GM12878 (cell line): ENCODE measurements around the gene ROBO1. TPM values are rescaled to one million over a fixed set of nuclear protein-coding genes. Genes with fewer than 3 reads are reported as not detected.

ENCODE experiments used
- ATAC-seq: fragments of 200-7000 bp; cut with Tn5 transposase; 3 replicates; pipeline ENCODE4 v1.9.1; 2020; ENCODE audit warnings: mild to moderate bottlenecking, moderate library complexity
- BruUV-seq: library from RNA; stranded (reverse); fragments of 400-500 nt; replicated peaks from 2 replicates; lab custom pipeline; 2021; lab: Mats Ljungman, UMichigan
- CTCF ChIA-PET: fragments of 300-600 bp; sonication (Branson Sonifier 250); formaldehyde crosslinking; extraction: SDS; loops from one replicate; lab custom pipeline; 2021; ENCODE audit warnings: inconsistent platforms; lab: Yijun Ruan, JAX
- POLR2A ChIA-PET: fragments of 350-600 bp; formaldehyde crosslinking; extraction: SDS; loops from one replicate; lab custom pipeline; 2021; ENCODE audit warnings: inconsistent platforms; lab: Charles Lee
- RAD21 ChIA-PET: fragments of 300-600 bp; sonication (Branson Sonifier 250); formaldehyde crosslinking; loops from one replicate; lab custom pipeline; 2023; ENCODE audit warnings: antibody characterized with exemption; ENCODE audit not compliant: unreplicated experiment; lab: Charles Lee
- SMC1A ChIA-PET: fragments of 300-600 bp; sonication (Branson Sonifier 250); formaldehyde crosslinking; loops from one replicate; lab custom pipeline; 2023; ENCODE audit not compliant: unreplicated experiment, uncharacterized antibody; lab: Charles Lee
- DNase-seq: peaks from one replicate; pipeline ENCODE4 v3.0.0-alpha.2; 2011; ENCODE audit warnings: low read depth, low spot score
- FAIRE-seq: peaks from 3 replicates; lab custom pipeline; 2011; peaks lifted over from hg19 to GRCh38; lab: Jason Lieb, UNC
- H2AFZ ChIP-seq: 2 replicates; pipeline ENCODE4 v1.6.0; 2011; ENCODE audit warnings: low read depth, low read length, control low read depth; ENCODE audit not compliant: control insufficient read depth
- H3K27ac ChIP-seq: 2 replicates; pipeline ENCODE4 v1.5.1; 2011; ENCODE audit warnings: control low read depth; ENCODE audit not compliant: control insufficient read depth, insufficient read depth
- H3K27me3 ChIP-seq, 2 experiments: replicated peaks in 1 of 2; 2 replicates each; pipeline versions ENCODE4 v1.6.0 to v1.6.1; 2011; ENCODE audit warnings: low read length in 1 of 2; ENCODE audit not compliant: control insufficient read depth in 2 of 2, insufficient read depth in 2 of 2
- H3K36me3 ChIP-seq, 2 experiments: 2 replicates each; pipeline ENCODE4 v1.5.1; 2011; ENCODE audit warnings: low read length in 1 of 2; ENCODE audit not compliant: control insufficient read depth in 2 of 2, insufficient read depth in 2 of 2
- H3K4me1 ChIP-seq: 2 replicates; pipeline ENCODE4 v1.6.1; 2011; ENCODE audit warnings: mild to moderate bottlenecking, low read length, moderate library complexity, mixed read lengths; ENCODE audit not compliant: control insufficient read depth, insufficient read depth
- H3K4me2 ChIP-seq: 2 replicates; pipeline ENCODE4 v1.6.0; 2011; ENCODE audit warnings: control low read depth; ENCODE audit not compliant: control insufficient read depth, insufficient read depth
- H3K4me3 ChIP-seq: fragments of 200-600 bp; sonication (generic); 2 replicates; pipeline ENCODE4 v1.5.1; 2016
- H3K79me2 ChIP-seq: 2 replicates; pipeline ENCODE4 v1.6.0; 2011; ENCODE audit warnings: low read length; ENCODE audit not compliant: control insufficient read depth, insufficient read depth
- H3K9ac ChIP-seq: 2 replicates; pipeline ENCODE4 v1.8.0; 2011; ENCODE audit warnings: low read length, control low read depth, mixed read lengths; ENCODE audit not compliant: control insufficient read depth, insufficient read depth
- H3K9me3 ChIP-seq: replicated peaks from 3 replicates; pipeline ENCODE4 v1.5.1; 2011; ENCODE audit warnings: mild to moderate bottlenecking, low read length; ENCODE audit not compliant: control insufficient read depth, insufficient read depth
- H4K20me1 ChIP-seq: 2 replicates; pipeline ENCODE4 v1.6.0; 2011; ENCODE audit not compliant: control insufficient read depth, insufficient read depth
- IRF3 ChIP-seq: fragments of 450-650 bp; IDR thresholded peaks from 2 replicates; pipeline ENCODE4 v1.6.1; 2014; ENCODE audit warnings: mild to moderate bottlenecking
- RAD51 ChIP-seq: fragments of 450-650 bp; IDR thresholded peaks from 2 replicates; pipeline ENCODE4 v1.6.1; 2016; ENCODE audit warnings: moderate library complexity, mild to moderate bottlenecking, inconsistent platforms
- ZBTB40 ChIP-seq: fragments of 450-650 bp; IDR thresholded peaks from 2 replicates; pipeline ENCODE4 v1.6.1; 2016; ENCODE audit warnings: mild to moderate bottlenecking, moderate library complexity, borderline replicate concordance
- WGBS: methylation state at CpG from one replicate; pipeline ENCODE4 v1.1.6; 2016; ENCODE audit warnings: low lambda C conversion rate; ENCODE audit not compliant: insufficient replicate concordance, insufficient coverage; ENCODE audit errors: missing lambda C conversion rate; 5-methylcytosine and 5-hydroxymethylcytosine counted together
- in situ Hi-C: fragments of 300-500 bp; cut with MboI; formaldehyde crosslinking; loops from 9 replicates; pipeline ENCODE4 v1.14.3; 2018; ENCODE audit warnings: mixed read lengths
- intact Hi-C: fragments of 100-400 bp; cut with micrococcal nuclease; formaldehyde crosslinking; loops from one replicate; pipeline ENCODE4 v1.14.2; 2022; ENCODE audit not compliant: unreplicated experiment
- polyA plus RNA-seq, 11 experiments: library from polyadenylated mRNA; depleted of rRNA in 4 of 11; unstranded in 6 of 11; stranded (reverse) in 5 of 11; fragments of >200 nt; fragmentation: Nextera tagmentation in 4 of 11; fragmentation: Illumina TruSeq in 1 of 11; extraction: Ambion mirVana in 4 of 11; extraction: Trizol in 1 of 11; gene quantifications; 1 replicate in 1 of 11; 2 replicates in 10 of 11; pipeline versions ENCODE4 v1.2.1 to v1.2.3, GENCODE V29; 2011 to 2016; ENCODE audit warnings: inconsistent platforms in 2 of 11, missing spikeins in 2 of 11, low read depth in 1 of 11
- total RNA-seq, 4 experiments: library from RNA; depleted of rRNA in 3 of 4; stranded (reverse); fragments of >200 nt in 3 of 4; fragmentation: Illumina TruSeq in 1 of 4; extraction: Trizol in 1 of 4; gene quantifications; 2 replicates each; pipeline versions ENCODE4 v1.2.1 to v1.2.3, GENCODE V29; 2013 to 2021
- TF ChIP-seq, protein P1 (sequence below): IDR thresholded peaks from 2 replicates; pipeline ENCODE4 v1.6.1; 2012; ENCODE audit warnings: improper control_type of control experiment, low read depth, low read length; ENCODE audit not compliant: insufficient replicate concordance
- TF ChIP-seq, protein P2 (sequence below): fragments of 150-350 bp; IDR thresholded peaks from 2 replicates; pipeline ENCODE4 v1.6.1; 2016; ENCODE audit warnings: low read depth, low read length

Gene ROBO1
- total and polyA plus RNA-seq, 10 of the 15 experiments (the other 5 are each of a cell fraction or from before 2014, with no cell fraction given) = 0.29 to 46.5 (median 1.2) TPM

DNA sequence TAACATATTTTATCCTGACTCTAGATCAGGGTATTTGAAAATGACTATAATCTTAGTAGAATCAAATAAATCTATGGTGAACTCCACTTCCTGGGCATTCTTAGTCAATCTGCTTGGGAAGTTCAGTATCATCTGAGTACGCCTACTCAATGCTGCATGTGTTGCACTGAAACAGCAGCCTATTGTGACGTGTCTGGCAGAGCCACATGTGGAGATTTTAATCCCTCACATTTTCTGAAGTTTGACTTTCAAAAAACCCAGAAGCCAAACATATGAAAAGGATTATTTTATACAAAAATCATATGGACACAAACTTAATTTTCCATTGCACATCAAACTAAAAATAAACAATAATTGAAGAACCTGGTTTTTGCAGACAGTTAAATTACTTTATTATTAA, 798.3 kb downstream of the ROBO1 start:
- no peaks in the 10 kb centered on the region for H3K27me3 ChIP-seq
- ChIA-PET RAD21 (interaction anchor here (1.0 to 1.2 kb wide), 4 partner anchors 8 to 64 kb away, joined by 3 to 6 read pairs (median 3); no protein-coding TSS in a partner anchor), POLR2A (no interaction called here), SMC1A (interaction anchor here (0.9 to 1.2 kb wide), 2 partner anchors 10 to 40 kb away, joined by 3 to 4 read pairs; no protein-coding TSS in a partner anchor), CTCF (interaction anchor here (1.3 kb wide), 1 partner anchor 8 kb away, joined by 4 read pairs; no protein-coding TSS in a partner anchor)
- H3K4me1 ChIP-seq = no peaks in the 10 kb centered on the region
- H3K4me2 ChIP-seq = no peak overlapping the region
- WGBS = 54% methylated on average over 2 of the region's 2 CpGs
- H4K20me1 ChIP-seq = no peaks in the 10 kb centered on the region
- no peak overlapping the region for H3K9ac ChIP-seq
- in situ Hi-C loops (no loop called here), intact Hi-C loops (no loop called here)
- BruUV-seq = no TSS peak
- H3K9me3 ChIP-seq = no peaks in the 10 kb centered on the region; the same call in 2 of the 3 replicates
- no peaks in the 10 kb centered on the region for H3K36me3 ChIP-seq
- H3K79me2 ChIP-seq = no peaks in the 10 kb centered on the region
- FAIRE-seq (no peak), ATAC-seq (no peak), DNase-seq (no peak)
- no peak overlapping the region for H3K4me3 ChIP-seq
- no peak overlapping the region for H2AFZ ChIP-seq
- H3K27ac ChIP-seq = no peak overlapping the region
- TF ChIP-seq ZBTB40 = no peak
- TF ChIP-seq, protein P1, sequence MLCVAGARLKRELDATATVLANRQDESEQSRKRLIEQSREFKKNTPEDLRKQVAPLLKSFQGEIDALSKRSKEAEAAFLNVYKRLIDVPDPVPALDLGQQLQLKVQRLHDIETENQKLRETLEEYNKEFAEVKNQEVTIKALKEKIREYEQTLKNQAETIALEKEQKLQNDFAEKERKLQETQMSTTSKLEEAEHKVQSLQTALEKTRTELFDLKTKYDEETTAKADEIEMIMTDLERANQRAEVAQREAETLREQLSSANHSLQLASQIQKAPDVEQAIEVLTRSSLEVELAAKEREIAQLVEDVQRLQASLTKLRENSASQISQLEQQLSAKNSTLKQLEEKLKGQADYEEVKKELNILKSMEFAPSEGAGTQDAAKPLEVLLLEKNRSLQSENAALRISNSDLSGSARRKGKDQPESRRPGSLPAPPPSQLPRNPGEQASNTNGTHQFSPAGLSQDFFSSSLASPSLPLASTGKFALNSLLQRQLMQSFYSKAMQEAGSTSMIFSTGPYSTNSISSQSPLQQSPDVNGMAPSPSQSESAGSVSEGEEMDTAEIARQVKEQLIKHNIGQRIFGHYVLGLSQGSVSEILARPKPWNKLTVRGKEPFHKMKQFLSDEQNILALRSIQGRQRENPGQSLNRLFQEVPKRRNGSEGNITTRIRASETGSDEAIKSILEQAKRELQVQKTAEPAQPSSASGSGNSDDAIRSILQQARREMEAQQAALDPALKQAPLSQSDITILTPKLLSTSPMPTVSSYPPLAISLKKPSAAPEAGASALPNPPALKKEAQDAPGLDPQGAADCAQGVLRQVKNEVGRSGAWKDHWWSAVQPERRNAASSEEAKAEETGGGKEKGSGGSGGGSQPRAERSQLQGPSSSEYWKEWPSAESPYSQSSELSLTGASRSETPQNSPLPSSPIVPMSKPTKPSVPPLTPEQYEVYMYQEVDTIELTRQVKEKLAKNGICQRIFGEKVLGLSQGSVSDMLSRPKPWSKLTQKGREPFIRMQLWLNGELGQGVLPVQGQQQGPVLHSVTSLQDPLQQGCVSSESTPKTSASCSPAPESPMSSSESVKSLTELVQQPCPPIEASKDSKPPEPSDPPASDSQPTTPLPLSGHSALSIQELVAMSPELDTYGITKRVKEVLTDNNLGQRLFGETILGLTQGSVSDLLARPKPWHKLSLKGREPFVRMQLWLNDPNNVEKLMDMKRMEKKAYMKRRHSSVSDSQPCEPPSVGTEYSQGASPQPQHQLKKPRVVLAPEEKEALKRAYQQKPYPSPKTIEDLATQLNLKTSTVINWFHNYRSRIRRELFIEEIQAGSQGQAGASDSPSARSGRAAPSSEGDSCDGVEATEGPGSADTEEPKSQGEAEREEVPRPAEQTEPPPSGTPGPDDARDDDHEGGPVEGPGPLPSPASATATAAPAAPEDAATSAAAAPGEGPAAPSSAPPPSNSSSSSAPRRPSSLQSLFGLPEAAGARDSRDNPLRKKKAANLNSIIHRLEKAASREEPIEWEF = no peak
- no peak for TF ChIP-seq RAD51
- TF ChIP-seq, protein P2, sequence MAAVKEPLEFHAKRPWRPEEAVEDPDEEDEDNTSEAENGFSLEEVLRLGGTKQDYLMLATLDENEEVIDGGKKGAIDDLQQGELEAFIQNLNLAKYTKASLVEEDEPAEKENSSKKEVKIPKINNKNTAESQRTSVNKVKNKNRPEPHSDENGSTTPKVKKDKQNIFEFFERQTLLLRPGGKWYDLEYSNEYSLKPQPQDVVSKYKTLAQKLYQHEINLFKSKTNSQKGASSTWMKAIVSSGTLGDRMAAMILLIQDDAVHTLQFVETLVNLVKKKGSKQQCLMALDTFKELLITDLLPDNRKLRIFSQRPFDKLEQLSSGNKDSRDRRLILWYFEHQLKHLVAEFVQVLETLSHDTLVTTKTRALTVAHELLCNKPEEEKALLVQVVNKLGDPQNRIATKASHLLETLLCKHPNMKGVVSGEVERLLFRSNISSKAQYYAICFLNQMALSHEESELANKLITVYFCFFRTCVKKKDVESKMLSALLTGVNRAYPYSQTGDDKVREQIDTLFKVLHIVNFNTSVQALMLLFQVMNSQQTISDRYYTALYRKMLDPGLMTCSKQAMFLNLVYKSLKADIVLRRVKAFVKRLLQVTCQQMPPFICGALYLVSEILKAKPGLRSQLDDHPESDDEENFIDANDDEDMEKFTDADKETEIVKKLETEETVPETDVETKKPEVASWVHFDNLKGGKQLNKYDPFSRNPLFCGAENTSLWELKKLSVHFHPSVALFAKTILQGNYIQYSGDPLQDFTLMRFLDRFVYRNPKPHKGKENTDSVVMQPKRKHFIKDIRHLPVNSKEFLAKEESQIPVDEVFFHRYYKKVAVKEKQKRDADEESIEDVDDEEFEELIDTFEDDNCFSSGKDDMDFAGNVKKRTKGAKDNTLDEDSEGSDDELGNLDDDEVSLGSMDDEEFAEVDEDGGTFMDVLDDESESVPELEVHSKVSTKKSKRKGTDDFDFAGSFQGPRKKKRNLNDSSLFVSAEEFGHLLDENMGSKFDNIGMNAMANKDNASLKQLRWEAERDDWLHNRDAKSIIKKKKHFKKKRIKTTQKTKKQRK = no peak
- TF ChIP-seq IRF3 = no peak
